HL-60/S4 treated with phorbol 12-myristate 13-acetate at 8.2 ng/mL for 4 days and 3 days (cell line): ENCODE results near the gene CAPRIN2.

ENCODE experiments used
- in situ Hi-C: fragments of 300-500 bp; cut with MboI; formaldehyde crosslinking; loops from 2 replicates; pipeline ENCODE4 v1.15.0; 2022; ENCODE audit warnings: low sequenced_read_pairs

The CAPRIN2 gene

GRCh38 chr12:30754750-30755394 lies at the start of gene CAPRIN2:
Gene CAPRIN2, minus strand, starts transcription at chr12:30754951. Its CDS starts 1,431 bp downstream, at chr12:30753520.
- in situ Hi-C loops: no loop called here

- in situ Hi-C loops: no loop called here
Observed at GRCh38 chr12:30797689-30798088, 42.9 kb upstream of the CAPRIN2 start.

GRCh38 chr12:30796891-30797371 lies 42.2 kb upstream of the CAPRIN2 start:
- in situ Hi-C loops: no loop called here

- in situ Hi-C loops: no loop called here
Observed at GRCh38 chr12:30796313-30796780, 41.6 kb upstream of the CAPRIN2 start.

GRCh38 chr12:30795410-30796312 lies 40.9 kb upstream of the CAPRIN2 start:
- in situ Hi-C loops: no loop called here

GRCh38 chr12:30794591-30795409 lies 40.0 kb upstream of the CAPRIN2 start:
- in situ Hi-C loops: no loop called here

- in situ Hi-C loops: no loop called here
Observed at GRCh38 chr12:30794020-30794419, 39.3 kb upstream of the CAPRIN2 start.

- in situ Hi-C loops: no loop called here
Observed at GRCh38 chr12:30792648-30793499, 38.1 kb upstream of the CAPRIN2 start.

- in situ Hi-C loops: no loop called here
Observed at GRCh38 chr12:30792085-30792484, 37.3 kb upstream of the CAPRIN2 start.

GRCh38 chr12:30788754-30789153 lies 34.0 kb upstream of the CAPRIN2 start:
- in situ Hi-C loops: no loop called here

GRCh38 chr12:30785630-30786029 lies 30.9 kb upstream of the CAPRIN2 start:
- in situ Hi-C loops: no loop called here

GRCh38 chr12:30784508-30784907 lies 29.8 kb upstream of the CAPRIN2 start:
- in situ Hi-C loops: no loop called here

GRCh38 chr12:30783946-30784345 lies 29.2 kb upstream of the CAPRIN2 start:
- in situ Hi-C loops: no loop called here

- in situ Hi-C loops: no loop called here
Observed at GRCh38 chr12:30782316-30783173, 27.8 kb upstream of the CAPRIN2 start.

- in situ Hi-C loops: no loop called here
Observed at GRCh38 chr12:30779578-30779977, 24.8 kb upstream of the CAPRIN2 start.

- in situ Hi-C loops: no loop called here
Observed at GRCh38 chr12:30779178-30779577, 24.4 kb upstream of the CAPRIN2 start.

GRCh38 chr12:30774599-30774998 lies 19.8 kb upstream of the CAPRIN2 start:
- in situ Hi-C loops: no loop called here

GRCh38 chr12:30769802-30770201 lies 15.1 kb upstream of the CAPRIN2 start:
- in situ Hi-C loops: no loop called here

- in situ Hi-C loops: no loop called here
Observed at GRCh38 chr12:30764251-30764650, 9.5 kb upstream of the CAPRIN2 start.
